H1 (cell line): Measurements from ENCODE around the gene CYB561A3. TPM values are rescaled to one million over a fixed set of nuclear protein-coding genes. Genes with fewer than 3 reads are reported as not detected.

Experiments used
- CTCF ChIA-PET: fragments of 300-600 bp; sonication (Branson Sonifier 250); formaldehyde crosslinking; loops from one replicate; lab custom pipeline; 2021; ENCODE audit not compliant: partially characterized antibody; lab: Charles Lee
- POLR2A ChIA-PET: fragments of 300-600 bp; sonication (Branson Sonifier 250); formaldehyde crosslinking; loops from one replicate; lab custom pipeline; 2021; ENCODE audit warnings: inconsistent platforms; ENCODE audit not compliant: partially characterized antibody; lab: Charles Lee
- DNase-seq, 2 experiments: peaks; one replicate each; pipeline versions ENCODE4 v3.0.0 to v3.0.0-alpha.2; 2010 to 2022; ENCODE audit warnings: low spot score in 2 of 2, low read depth in 1 of 2, mixed read lengths in 1 of 2
- FAIRE-seq: peaks from 2 replicates; lab custom pipeline; 2011; peaks lifted over from hg19 to GRCh38; lab: Jason Lieb, UNC
- H2AFZ ChIP-seq: 2 replicates; pipeline ENCODE4 v1.8.1; 2012; ENCODE audit warnings: low read length, inconsistent platforms
- H2AK5ac ChIP-seq: 2 replicates; pipeline ENCODE4 v1.6.1; 2013; ENCODE audit warnings: low read depth, low read length
- H2BK120ac ChIP-seq: replicated peaks from 2 replicates; pipeline ENCODE3; 2013; ENCODE audit warnings: low read depth, low read length, inconsistent platforms
- H2BK12ac ChIP-seq: 2 replicates; pipeline ENCODE4 v1.6.1; 2013; ENCODE audit warnings: low read depth, low read length
- H2BK15ac ChIP-seq: 2 replicates; pipeline ENCODE4 v1.6.1; 2013; ENCODE audit warnings: low read length
- H2BK20ac ChIP-seq: 2 replicates; pipeline ENCODE4 v1.6.1; 2013; ENCODE audit warnings: low read length
- H2BK5ac ChIP-seq: 2 replicates; pipeline ENCODE4 v1.6.1; 2013; ENCODE audit warnings: low read depth, low read length
- H3K14ac ChIP-seq: 2 replicates; pipeline ENCODE4 v1.6.1; 2013; ENCODE audit warnings: inconsistent platforms; ENCODE audit not compliant: insufficient read length
- H3K18ac ChIP-seq: 2 replicates; pipeline ENCODE4 v1.6.1; 2013; ENCODE audit warnings: low read length; ENCODE audit errors: extremely low read depth
- H3K23ac ChIP-seq: 2 replicates; pipeline ENCODE4 v1.6.1; 2013; ENCODE audit warnings: inconsistent platforms; ENCODE audit not compliant: insufficient read length
- H3K23me2 ChIP-seq: 2 replicates; pipeline ENCODE4 v1.6.1; 2013; ENCODE audit warnings: low read depth, low read length
- H3K27ac ChIP-seq: 2 replicates; pipeline ENCODE4 v1.6.1; 2011; ENCODE audit warnings: low read depth, low read length, inconsistent platforms
- H3K27me3 ChIP-seq, 4 experiments: replicated peaks in 1 of 4; 1 replicate in 1 of 4; 2 replicates in 3 of 4; pipeline versions ENCODE4 v1.6.1 to v1.8.1; 2011 to 2013; ENCODE audit warnings: low read length in 3 of 4, mild to moderate bottlenecking in 3 of 4, inconsistent platforms in 2 of 4, mixed read lengths in 2 of 4, moderate library complexity in 1 of 4; ENCODE audit not compliant: control insufficient read depth in 3 of 4, insufficient read depth in 3 of 4; ENCODE audit errors: extremely low read depth in 1 of 4
- H3K36me3 ChIP-seq, 4 experiments: 2 replicates each; pipeline versions ENCODE4 v1.6.1 to v1.8.1; 2011 to 2013; ENCODE audit warnings: mild to moderate bottlenecking in 4 of 4, low read length in 3 of 4, moderate library complexity in 2 of 4, control low read depth in 1 of 4, inconsistent platforms in 1 of 4; ENCODE audit not compliant: insufficient read depth in 4 of 4, control insufficient read depth in 2 of 4
- H3K4ac ChIP-seq: replicated peaks from 2 replicates; pipeline ENCODE3; 2013; ENCODE audit warnings: low read length, low read depth, mixed read lengths, inconsistent platforms; ENCODE audit not compliant: insufficient read length
- H3K4me1 ChIP-seq, 4 experiments: replicated peaks in 1 of 4; 1 replicate in 1 of 4; 2 replicates in 3 of 4; pipeline versions ENCODE4 v1.6.1 to v1.8.1; 2011 to 2013; ENCODE audit warnings: low read length in 3 of 4, inconsistent platforms in 2 of 4, mixed read lengths in 1 of 4; ENCODE audit not compliant: insufficient read depth in 4 of 4, control insufficient read depth in 3 of 4
- H3K4me2 ChIP-seq, 2 experiments: 2 replicates each; pipeline versions ENCODE4 v1.6.1 to v1.8.1; 2011 to 2013; ENCODE audit warnings: low read depth in 2 of 2, low read length in 2 of 2, control low read depth in 1 of 2, inconsistent platforms in 1 of 2, mild to moderate bottlenecking in 1 of 2; ENCODE audit not compliant: insufficient read depth in 1 of 2
- H3K4me3 ChIP-seq, 4 experiments: fragments of 200-600, 300-600 bp in 1 of 4; sonication (generic), shearing (Covaris generic), sonication (Bioruptor Twin) in 1 of 4; 2 replicates each; pipeline versions ENCODE4 v1.5.1 to v1.8.1; 2011 to 2016; ENCODE audit warnings: low read length in 4 of 4, low read depth in 3 of 4, control low read depth in 2 of 4, inconsistent platforms in 2 of 4, mild to moderate bottlenecking in 2 of 4, mixed read lengths in 1 of 4, moderate library complexity in 1 of 4; ENCODE audit not compliant: insufficient read depth in 2 of 4; ENCODE audit errors: extremely low read depth in 1 of 4
- H3K56ac ChIP-seq: replicated peaks from 2 replicates; pipeline ENCODE3; 2013; ENCODE audit warnings: low read depth, mild to moderate bottlenecking, mixed read lengths, low read length, inconsistent platforms; ENCODE audit not compliant: insufficient read length
- H3K79me1 ChIP-seq: 2 replicates; pipeline ENCODE4 v1.6.1; 2013; ENCODE audit warnings: low read depth, low read length, control low read depth
- H3K79me2 ChIP-seq, 2 experiments: 2 replicates each; pipeline versions ENCODE4 v1.6.1 to v1.8.1; 2012 to 2013; ENCODE audit warnings: low read length in 2 of 2, mild to moderate bottlenecking in 2 of 2, inconsistent platforms in 1 of 2; ENCODE audit not compliant: insufficient read depth in 2 of 2, control insufficient read depth in 1 of 2
- H3K9ac ChIP-seq, 4 experiments: replicated peaks in 1 of 4; 1 replicate in 1 of 4; 2 replicates in 3 of 4; pipeline versions ENCODE4 v1.6.1 to v1.8.1; 2011 to 2013; ENCODE audit warnings: low read depth in 3 of 4, low read length in 3 of 4, control low read depth in 2 of 4, mild to moderate bottlenecking in 2 of 4, moderate library complexity in 2 of 4, inconsistent platforms in 1 of 4; ENCODE audit errors: extremely low read depth in 1 of 4
- H3K9me3 ChIP-seq, 2 experiments: 2 replicates each; pipeline versions ENCODE4 v1.6.1 to v1.8.1; 2012 to 2013; ENCODE audit warnings: mild to moderate bottlenecking in 2 of 2, moderate library complexity in 2 of 2, control low read depth in 1 of 2, inconsistent platforms in 1 of 2, low read depth in 1 of 2, low read length in 1 of 2, mixed read lengths in 1 of 2; ENCODE audit not compliant: insufficient read depth in 2 of 2
- H4K20me1 ChIP-seq, 2 experiments: replicated peaks in 1 of 2; 2 replicates each; pipeline versions ENCODE3 to v1.8.1; 2011 to 2013; ENCODE audit warnings: inconsistent platforms in 2 of 2, low read length in 2 of 2, mild to moderate bottlenecking in 1 of 2; ENCODE audit not compliant: insufficient read depth in 2 of 2, control insufficient read depth in 1 of 2
- H4K5ac ChIP-seq: 2 replicates; pipeline ENCODE4 v1.6.1; 2013; ENCODE audit warnings: low read length, low read depth, mixed read lengths, inconsistent platforms; ENCODE audit not compliant: insufficient read length
- H4K8ac ChIP-seq: 2 replicates; pipeline ENCODE4 v1.8.0; 2013; ENCODE audit warnings: mild to moderate bottlenecking, moderate library complexity, low read length, inconsistent platforms; ENCODE audit not compliant: insufficient read depth; ENCODE audit errors: extremely low read depth
- H4K91ac ChIP-seq: replicated peaks from 2 replicates; pipeline ENCODE3; 2013; ENCODE audit warnings: low read length, mixed read lengths, inconsistent platforms; ENCODE audit not compliant: insufficient read length
- ASH2L ChIP-seq: fragments of 200-600, 300-600 bp; sonication (generic); IDR thresholded peaks from one replicate; pipeline ENCODE4 v1.7.1; 2017; ENCODE audit warnings: low read length
- BRCA1 ChIP-seq: IDR thresholded peaks from 2 replicates; pipeline ENCODE4 v1.6.1; 2012; ENCODE audit warnings: low read depth, low read length, improper control_type of control experiment
- HDAC6 ChIP-seq: IDR thresholded peaks from one replicate; pipeline ENCODE4 v1.7.1; 2012; ENCODE audit warnings: low read depth, mild to moderate bottlenecking, inconsistent platforms, low read length, moderate library complexity
- JUN ChIP-seq: IDR thresholded peaks from 2 replicates; pipeline ENCODE4 v1.6.1; 2011; ENCODE audit warnings: low read depth, mild to moderate bottlenecking, improper control_type of control experiment, low read length
- MAX ChIP-seq: IDR thresholded peaks from 2 replicates; pipeline ENCODE4 v1.6.1; 2012; ENCODE audit warnings: inconsistent platforms
- POLR2A ChIP-seq, 2 experiments: IDR thresholded peaks; 1 replicate in 1 of 2; 2 replicates in 1 of 2; pipeline ENCODE4 v1.6.1; 2011; ENCODE audit warnings: low read depth in 2 of 2, low read length in 2 of 2, mild to moderate bottlenecking in 2 of 2; ENCODE audit errors: control extremely low read depth in 1 of 2
- RBBP5 ChIP-seq: IDR thresholded peaks from 2 replicates; pipeline ENCODE4 v1.7.1; 2012; ENCODE audit warnings: low read depth, mild to moderate bottlenecking, inconsistent platforms, low read length, moderate library complexity, borderline replicate concordance
- YY1 ChIP-seq: IDR thresholded peaks from 2 replicates; pipeline ENCODE4 v1.6.1; 2011; ENCODE audit warnings: low read depth, mild to moderate bottlenecking, low read length
- WGBS, 2 experiments: shearing (Covaris generic) in 1 of 2; methylation state at CpG; one replicate each; pipeline versions ENCODE4 v1.1.6 to v1.1.7; 2013 to 2015; ENCODE audit warnings: low lambda C conversion rate in 2 of 2, mixed read lengths in 2 of 2, inconsistent platforms in 1 of 2, low coverage in 1 of 2, missing lambda C conversion rate in 1 of 2; ENCODE audit not compliant: insufficient replicate concordance in 2 of 2, insufficient coverage in 1 of 2, insufficient read length in 1 of 2; ENCODE audit errors: extremely low coverage in 1 of 2, missing lambda C conversion rate in 1 of 2; 5-methylcytosine and 5-hydroxymethylcytosine counted together
- long read RNA-seq, 2 experiments: library from RNA in 1 of 2; library from capped mRNA in 1 of 2; stranded (forward); transcript quantifications; one replicate each; pipeline ENCODE4 v2.0.0, GENCODE V29; 2021; ENCODE audit warnings: inconsistent platforms in 1 of 2
- polyA minus RNA-seq, 3 experiments: library from RNA; depleted of rRNA, polyadenylated mRNA; stranded (reverse); fragments of >200 nt; gene quantifications; 1 replicate in 2 of 3; 2 replicates in 1 of 3; pipeline ENCODE4 v1.2.3, GENCODE V29; 2011
- polyA plus RNA-seq, 7 experiments: library from polyadenylated mRNA; depleted of rRNA in 3 of 7; stranded (reverse) in 5 of 7; unstranded in 2 of 7; fragments of >200 nt in 5 of 7; fragments of 200-250 nt in 2 of 7; gene quantifications; 1 replicate in 5 of 7; 2 replicates in 1 of 7; 4 replicates in 1 of 7; pipeline versions ENCODE4 v1.2.1 to v1.2.3, GENCODE V29; 2011 to 2013; ENCODE audit warnings: missing spikeins in 2 of 7, mixed read lengths in 2 of 7
- total RNA-seq: library from RNA; stranded (reverse); fragmentation: NEBNext Ultra II Directional; extraction: Animal tissue kit (Norgen Biotek cat#: 25700); gene quantifications from 2 replicates; pipeline ENCODE4 v1.2.1, GENCODE V29; 2021

The CYB561A3 gene
- total RNA-seq (29.6 and 32.5 TPM in 2 replicates), polyA plus RNA-seq (2011; rRNA removed) (41.2 and 58.0 TPM in 2 replicates), polyA minus RNA-seq (2011; rRNA and poly(A)+ RNA removed) (40.7 and 45.3 TPM in 2 replicates)
- 41.0 TPM for polyA plus RNA-seq (2011; cell fraction: cytosol; rRNA removed)
- polyA plus RNA-seq (2011; cell fraction: nucleus; rRNA removed), result 78.6 TPM
- 22.0 to 30.7 TPM (median 26.6 TPM) in 4 replicates for polyA plus RNA-seq (2012, experiment 1 of 2)
- 26.9 TPM for polyA plus RNA-seq (2012, experiment 2 of 2)
- polyA plus RNA-seq (2013, experiment 1 of 2), result 23.7 TPM
- polyA plus RNA-seq (2013, experiment 2 of 2), result 19.1 TPM
- 14.2 TPM for polyA minus RNA-seq (2011; cell fraction: cytosol; rRNA and poly(A)+ RNA removed)
- polyA minus RNA-seq (2011; cell fraction: nucleus; rRNA and poly(A)+ RNA removed), result 18.9 TPM
- long read RNA-seq, experiment 1, transcript CYB561A3-203 (7 exons, 1,803 nt), result major isoform, 7 of 21 reads
- long read RNA-seq, experiment 1, partial matches to known transcripts, result 4 of 21 reads
- long read RNA-seq, experiment 1, other reads (novel, unspliced or antisense), result 6 of 21 reads
- long read RNA-seq, experiment 2, transcript CYB561A3-203 (7 exons, 1,803 nt), result major isoform, 5 of 12 reads
- long read RNA-seq, experiment 2, partial matches to known transcripts, result 0 of 12 reads
- long read RNA-seq, experiment 2, other reads (novel, unspliced or antisense), result 6 of 12 reads

- Histone ChIP-seq H3K27ac (peak within 1 kb of the TSS; percentile 100), H3K4me3 (peak within 1 kb of the TSS; percentile 77 to 100 (median 86)), H3K4me2 (peak within 1 kb of the TSS; percentile 88 to 94), H2AK5ac (peak within 1 kb of the TSS; percentile 87; the same call in 1 of the 2 replicates), H3K9ac (peak within 1 kb of the TSS; percentile 94 to 100 (median 99)), H3K23ac (no peak within 1 kb of the TSS), H3K23me2 (peaks cover 14% of the 10 kb centered on the region), H3K18ac (peak within 1 kb of the TSS; percentile 100), H3K4me1 (no peaks in the 10 kb centered on the region), H3K36me3 (peaks cover 11 to 29% (median 22%) of the 10 kb centered on the region in 4 experiments), H2BK5ac (peak within 1 kb of the TSS; percentile 100), H3K9me3 (no peaks in the 10 kb centered on the region), H3K79me1 (peaks cover 3% of the 10 kb centered on the region), H4K8ac (peak within 1 kb of the TSS; percentile 99), H2AFZ (peak within 1 kb of the TSS; percentile 93), H4K91ac (peak within 1 kb of the TSS; percentile 98), H3K14ac (peak within 1 kb of the TSS; percentile 71), H3K27me3 (no peaks in the 10 kb centered on the region), H3K56ac (peak within 1 kb of the TSS; percentile 98), H4K20me1 (no peaks in the 10 kb centered on the region), H2BK12ac (peak within 1 kb of the TSS; percentile 97), H2BK15ac (peak within 1 kb of the TSS; percentile 73), H2BK20ac (no peak within 1 kb of the TSS), H3K79me2 (peaks cover 3 to 23% of the 10 kb centered on the region in 2 experiments), H4K5ac (peak within 1 kb of the TSS; percentile 100), H3K4ac (peak within 1 kb of the TSS; percentile 99), H2BK120ac (peak within 1 kb of the TSS; percentile 16)
- no peak for FAIRE-seq
- POLR2A ChIA-PET, result interaction anchor here (0.6 to 39.7 kb wide), 31 partner anchors 8 to 448 kb away, joined by 3 to 1106 read pairs (median 4); partner anchors contain the start of genes CPSF7, CYB561A3, DDB1 and SDHAF2
- CTCF ChIA-PET, result interaction anchor here (0.8 to 22.8 kb wide), 8 partner anchors 13 to 155 kb away, joined by 3 to 255 read pairs (median 6); partner anchors contain the start of genes DDB1, TKFC and TMEM216
- WGBS, 2 experiments, result 1% methylated on average over 63 of the region's 63 CpGs; no CpG with 5 or more reads in 1 of the 2 experiments
- DNase-seq, result peak; percentile 78 to 90
- TF ChIP-seq ASH2L, result peak; percentile 86
- no peak for TF ChIP-seq JUN
- peak; percentile 97 for TF ChIP-seq YY1
- peak; percentile 69; the same call in 1 of the 2 replicates for TF ChIP-seq RBBP5
- TF ChIP-seq MAX, result peak; percentile 76
- TF ChIP-seq BRCA1, result no peak
- TF ChIP-seq POLR2A (IDR thresholded peaks at IDR 0.05; ENCODE audit: control extremely low read depth in 1 of 2, low read depth in 2 of 2, low read length in 2 of 2), result peak; percentile 94 to 99
- no peak for TF ChIP-seq HDAC6
These were observed at the start of gene CYB561A3, which contains the start of gene TMEM138 for GRCh38 chr11:61361741-61362541. CYB561A3 (minus strand) TSS chr11:61361882; CDS start chr11:61356713, 5,169 bp downstream. TMEM138 (plus strand) TSS chr11:61362374; CDS start chr11:61364391, 2,017 bp downstream.
